Activated T-cell treated with anti-CD3 and anti-CD28 coated beads, Interleukin-2, amount 50 U/mL, for 72 hours (primary cell): ENCODE results near the gene NR2F2. TPM values are rescaled to one million over a fixed set of nuclear protein-coding genes. Genes with fewer than 3 reads are reported as not detected.
A peak's percentile ranks its signal among the peaks of the same experiment; 100 is the strongest.

Experiments used
- ATAC-seq, 2 donors: fragments of 150-1000 bp; cut with Tn5 transposase; replicated peaks in 1 of 2; 2 replicates each; pipeline ENCODE4 v1.10.0; 2021; ENCODE audit warnings: moderate library complexity in 2 of 2, mild to moderate bottlenecking in 1 of 2
- DNase-seq, 2 donors: peaks; one replicate each; pipeline ENCODE4 v3.0.0; 2021 to 2022; ENCODE audit warnings: mixed read lengths in 1 of 2
- H3K27ac Mint-ChIP-seq: one replicate; pipeline ENCODE4 v1.8.0; 2022; ENCODE audit warnings: mild to moderate bottlenecking, moderate library complexity, mixed read lengths
- H3K27me3 Mint-ChIP-seq: one replicate; pipeline ENCODE4 v1.8.0; 2022; ENCODE audit warnings: low read depth, mixed read lengths
- H3K36me3 Mint-ChIP-seq, 2 donors: one replicate each; pipeline ENCODE4 v1.8.0; 2022; ENCODE audit warnings: mixed read lengths in 2 of 2, mild to moderate bottlenecking in 1 of 2; ENCODE audit not compliant: insufficient read depth in 2 of 2
- H3K4me1 Mint-ChIP-seq: one replicate; pipeline ENCODE4 v1.8.0; 2022; ENCODE audit warnings: low read depth, mixed read lengths
- H3K4me3 Mint-ChIP-seq, 2 donors: one replicate each; pipeline ENCODE4 v1.8.0; 2022; ENCODE audit warnings: mild to moderate bottlenecking in 2 of 2, mixed read lengths in 2 of 2, moderate library complexity in 2 of 2
- H3K9me3 Mint-ChIP-seq, 2 donors: one replicate each; pipeline ENCODE4 v1.8.0; 2022; ENCODE audit warnings: mixed read lengths in 2 of 2
- total RNA-seq, 2 donors: library from RNA; stranded (reverse); gene quantifications; one replicate each; pipeline ENCODE4 v1.2.3, GENCODE V29; 2022

NR2F2 gene
- total RNA-seq, 2 donors from 2014 or later: not detected

- peaks cover 37% of the 10 kb centered on the region for H3K4me1 Mint-ChIP-seq
- peak overlapping the region; percentile 64 to 95 for H3K4me3 Mint-ChIP-seq
- peaks cover 8 to 12% of the 10 kb centered on the region in 2 donors for H3K36me3 Mint-ChIP-seq
- peaks cover 89% of the 10 kb centered on the region for H3K27me3 Mint-ChIP-seq
- no peak for ATAC-seq
- DNase-seq: no peak
- H3K9me3 Mint-ChIP-seq: peaks cover 2% of the 10 kb centered on the region in 2 donors
- H3K27ac Mint-ChIP-seq: no peak overlapping the region
Measured at GRCh38 chr15:96331144-96331944, 844 bp downstream of the NR2F2 start.

DNA sequence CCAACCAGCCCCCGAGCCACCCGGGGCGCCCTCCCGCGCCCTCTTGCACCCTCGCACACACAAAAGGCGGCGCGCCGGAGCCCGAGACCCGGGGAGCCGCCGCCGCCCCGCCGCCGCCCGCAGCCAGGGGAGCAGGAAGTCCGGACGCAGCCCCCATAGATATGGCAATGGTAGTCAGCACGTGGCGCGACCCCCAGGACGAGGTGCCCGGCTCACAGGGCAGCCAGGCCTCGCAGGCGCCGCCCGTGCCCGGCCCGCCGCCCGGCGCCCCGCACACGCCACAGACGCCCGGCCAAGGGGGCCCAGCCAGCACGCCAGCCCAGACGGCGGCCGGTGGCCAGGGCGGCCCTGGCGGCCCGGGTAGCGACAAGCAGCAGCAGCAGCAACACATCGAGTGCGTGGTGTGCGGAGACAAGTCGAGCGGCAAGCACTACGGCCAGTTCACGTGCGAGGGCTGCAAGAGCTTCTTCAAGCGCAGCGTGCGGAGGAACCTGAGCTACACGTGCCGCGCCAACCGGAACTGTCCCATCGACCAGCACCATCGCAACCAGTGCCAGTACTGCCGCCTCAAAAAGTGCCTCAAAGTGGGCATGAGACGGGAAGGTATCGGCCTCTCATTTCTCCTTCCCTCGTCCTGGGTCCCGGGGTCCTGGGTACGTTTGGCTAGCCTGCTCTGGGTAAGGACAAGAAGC lies 1.6 kb downstream of the NR2F2 start:
- peak overlapping the region; percentile 67 for H3K4me3 Mint-ChIP-seq
- no peak for DNase-seq
- peaks cover 89% of the 10 kb centered on the region for H3K27me3 Mint-ChIP-seq
- peaks cover 2% of the 10 kb centered on the region in 2 donors for H3K9me3 Mint-ChIP-seq
- H3K27ac Mint-ChIP-seq: no peak overlapping the region
- no peak for ATAC-seq
- peaks cover 8 to 12% of the 10 kb centered on the region in 2 donors for H3K36me3 Mint-ChIP-seq
- peaks cover 29% of the 10 kb centered on the region for H3K4me1 Mint-ChIP-seq

DNA sequence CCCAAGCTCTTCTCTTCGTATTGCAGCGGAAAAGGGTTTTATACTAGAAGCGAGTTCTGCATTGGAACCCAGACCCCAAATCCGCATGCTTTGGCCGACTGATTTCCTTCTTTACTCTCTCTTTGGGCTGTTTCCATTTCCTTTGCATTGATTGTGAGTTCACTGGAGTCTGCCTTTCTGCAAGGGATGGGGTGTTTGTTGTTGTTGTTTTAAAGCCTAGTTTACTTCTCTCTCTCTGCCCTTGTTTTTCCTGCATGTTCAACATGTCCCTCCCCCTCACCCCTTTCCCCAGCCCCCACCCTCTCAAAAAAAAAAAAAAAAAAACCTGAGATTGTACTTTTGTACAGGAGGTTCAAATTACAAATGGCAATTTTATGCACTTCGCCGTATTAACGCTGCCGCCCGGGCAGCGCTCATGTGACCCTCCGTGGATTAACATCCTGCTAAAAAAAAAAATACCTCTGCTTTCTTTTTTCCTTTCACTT lies 2.2 kb downstream of the NR2F2 start:
- Mint-ChIP-seq H3K27me3 (peaks cover 92% of the 10 kb centered on the region), H3K9me3 (peaks cover 2% of the 10 kb centered on the region in 2 donors), H3K4me3 (peak overlapping the region; percentile 18 to 67), H3K36me3 (peaks cover 8 to 12% of the 10 kb centered on the region in 2 donors), H3K27ac (no peak overlapping the region), H3K4me1 (peaks cover 27% of the 10 kb centered on the region)
- no peak for DNase-seq
- ATAC-seq: no peak

DNA sequence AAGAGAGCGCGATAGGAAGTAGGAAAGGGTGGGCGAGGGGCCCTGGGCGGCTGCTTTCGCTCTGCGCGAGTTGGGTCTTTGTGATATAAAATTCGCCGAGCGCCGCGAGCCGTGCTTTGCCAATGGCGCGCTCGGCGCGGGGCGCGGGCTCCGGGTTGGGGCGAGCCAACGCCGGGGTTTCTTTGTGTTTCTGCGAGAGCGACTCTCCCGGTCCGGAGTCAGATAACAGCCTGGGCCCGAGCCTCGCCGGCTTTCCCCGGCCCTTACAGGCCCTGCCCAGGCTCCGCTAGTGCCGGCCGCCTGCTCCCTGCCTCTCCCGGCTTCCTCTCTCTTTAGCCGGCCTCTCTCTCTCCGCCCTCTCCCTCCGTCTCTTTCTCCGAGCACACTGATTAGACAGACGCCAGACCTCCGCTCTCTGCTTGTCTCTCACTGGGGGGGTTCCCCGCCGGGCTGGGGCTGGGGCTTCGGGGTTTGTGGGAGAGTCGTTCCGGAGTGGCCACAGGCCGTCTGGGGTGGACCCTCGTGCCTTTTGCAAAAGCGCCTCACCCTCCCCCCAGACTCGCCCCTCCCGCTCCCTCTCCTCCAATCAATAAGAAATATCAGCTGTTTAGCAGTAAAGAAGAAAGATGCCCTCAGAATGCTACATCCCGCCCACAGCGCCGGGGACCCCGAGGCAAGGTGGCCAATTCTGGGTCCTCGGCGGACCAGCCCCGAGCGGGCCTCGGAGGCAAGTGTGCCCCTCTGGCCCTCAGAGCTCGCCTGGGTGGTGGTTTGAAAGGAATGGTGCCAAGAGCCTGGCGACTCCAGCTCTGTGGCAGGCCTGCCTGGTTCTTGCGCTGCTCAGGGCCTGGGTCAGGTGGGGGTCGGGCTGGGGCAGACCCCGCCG lies 2.9 kb downstream of the NR2F2 start:
- Mint-ChIP-seq H3K4me3 (peak overlapping the region; percentile 18 to 67), H3K36me3 (peaks cover 8 to 12% of the 10 kb centered on the region in 2 donors), H3K27ac (no peak overlapping the region)

DNA sequence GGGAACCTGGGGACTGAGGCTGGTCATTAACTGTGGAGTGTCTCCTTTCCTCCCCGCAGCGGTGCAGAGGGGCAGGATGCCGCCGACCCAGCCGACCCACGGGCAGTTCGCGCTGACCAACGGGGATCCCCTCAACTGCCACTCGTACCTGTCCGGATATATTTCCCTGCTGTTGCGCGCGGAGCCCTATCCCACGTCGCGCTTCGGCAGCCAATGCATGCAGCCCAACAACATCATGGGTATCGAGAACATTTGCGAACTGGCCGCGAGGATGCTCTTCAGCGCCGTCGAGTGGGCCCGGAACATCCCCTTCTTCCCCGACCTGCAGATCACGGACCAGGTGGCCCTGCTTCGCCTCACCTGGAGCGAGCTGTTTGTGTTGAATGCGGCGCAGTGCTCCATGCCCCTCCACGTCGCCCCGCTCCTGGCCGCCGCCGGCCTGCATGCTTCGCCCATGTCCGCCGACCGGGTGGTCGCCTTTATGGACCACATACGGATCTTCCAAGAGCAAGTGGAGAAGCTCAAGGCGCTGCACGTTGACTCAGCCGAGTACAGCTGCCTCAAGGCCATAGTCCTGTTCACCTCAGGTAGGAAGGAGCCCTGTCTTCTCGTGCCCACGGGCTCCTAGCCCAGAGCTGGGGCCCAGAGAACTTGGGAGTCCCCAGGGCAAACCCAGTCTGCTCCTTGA lies 3.7 kb downstream of the NR2F2 start:
- peaks cover 8 to 12% of the 10 kb centered on the region in 2 donors for H3K36me3 Mint-ChIP-seq

More for the DNA sequence above, 2.9 kb downstream of the NR2F2 start:
- DNase-seq (no peak), ATAC-seq (no peak)
- Mint-ChIP-seq H3K4me1 (peaks cover 27% of the 10 kb centered on the region), H3K27me3 (peaks cover 92% of the 10 kb centered on the region), H3K9me3 (peaks cover 2% of the 10 kb centered on the region in 2 donors)

DNA sequence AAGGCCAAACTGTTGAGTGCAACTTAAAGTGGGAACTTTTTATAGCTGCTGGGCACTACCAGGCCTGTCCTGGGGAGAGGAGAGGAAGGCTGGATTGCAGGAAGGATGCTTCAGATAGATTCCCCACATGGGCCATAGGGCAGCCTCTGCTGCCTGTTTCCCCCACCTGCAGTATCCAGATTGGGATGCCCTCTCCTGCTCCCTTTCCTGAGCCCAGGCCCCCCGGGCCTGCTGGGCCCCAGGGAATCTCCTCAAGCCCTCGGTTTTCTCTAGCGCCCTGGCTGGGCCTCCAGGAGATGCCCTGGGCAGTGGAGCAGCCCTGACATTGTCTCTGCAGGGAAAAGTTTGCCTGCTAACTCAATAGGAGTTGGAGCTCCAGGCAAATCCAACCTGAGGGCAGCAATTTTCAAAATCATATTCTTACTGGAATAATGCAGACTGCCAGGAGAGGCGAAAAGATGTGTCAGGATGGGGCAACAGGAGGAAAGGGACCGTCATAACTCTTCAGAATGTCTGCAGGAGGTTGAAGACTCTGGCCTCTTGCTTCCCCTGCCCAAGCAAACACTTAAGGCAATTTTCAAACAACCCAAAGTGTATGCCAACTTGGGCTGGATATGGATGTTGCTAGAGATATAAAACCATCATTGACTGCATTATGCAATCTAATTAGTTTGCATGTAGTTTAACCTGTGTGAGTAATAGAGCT lies 4.4 kb downstream of the NR2F2 start:
- no peak overlapping the region for H3K27ac Mint-ChIP-seq
- no peak overlapping the region for H3K4me3 Mint-ChIP-seq
- peaks cover 2% of the 10 kb centered on the region in 2 donors for H3K9me3 Mint-ChIP-seq
- ATAC-seq (no peak), DNase-seq (no peak)
- peaks cover 8 to 12% of the 10 kb centered on the region in 2 donors for H3K36me3 Mint-ChIP-seq
- peaks cover 89% of the 10 kb centered on the region for H3K27me3 Mint-ChIP-seq
- H3K4me1 Mint-ChIP-seq: peaks cover 21% of the 10 kb centered on the region

More for the DNA sequence above, 3.7 kb downstream of the NR2F2 start:
- Mint-ChIP-seq H3K27me3 (peaks cover 89% of the 10 kb centered on the region), H3K4me1 (peaks cover 27% of the 10 kb centered on the region), H3K4me3 (peak overlapping the region in 1 of 2 donors; percentile 67), H3K9me3 (peaks cover 2% of the 10 kb centered on the region in 2 donors), H3K27ac (no peak overlapping the region)
- no peak for DNase-seq
- no peak for ATAC-seq

GRCh38 chr15:96335411-96336024 lies 5.0 kb downstream of the NR2F2 start:
- ATAC-seq (no peak), DNase-seq (no peak)
- H3K36me3 Mint-ChIP-seq: peaks cover 5 to 13% of the 10 kb centered on the region in 2 donors
- no peak overlapping the region for H3K4me3 Mint-ChIP-seq
- H3K27ac Mint-ChIP-seq: no peak overlapping the region
- H3K9me3 Mint-ChIP-seq: peaks cover 2% of the 10 kb centered on the region in 2 donors
- peaks cover 89% of the 10 kb centered on the region for H3K27me3 Mint-ChIP-seq
- H3K4me1 Mint-ChIP-seq: peaks cover 22% of the 10 kb centered on the region

GRCh38 chr15:96336108-96336595 lies 5.7 kb downstream of the NR2F2 start:
- Mint-ChIP-seq H3K27me3 (peaks cover 87% of the 10 kb centered on the region), H3K27ac (no peak overlapping the region), H3K4me1 (peaks cover 19% of the 10 kb centered on the region), H3K36me3 (peaks cover 3 to 9% of the 10 kb centered on the region in 2 donors), H3K4me3 (no peak overlapping the region), H3K9me3 (peaks cover 2% of the 10 kb centered on the region in 2 donors)
- no peak for ATAC-seq
- DNase-seq: no peak

- peaks cover 88% of the 10 kb centered on the region for H3K27me3 Mint-ChIP-seq
- H3K27ac Mint-ChIP-seq: no peak overlapping the region
Measured at GRCh38 chr15:96336596-96337364, 6.3 kb downstream of the NR2F2 start.

GRCh38 chr15:96337365-96338023 lies 7.0 kb downstream of the NR2F2 start:
- peaks cover 2% of the 10 kb centered on the region in 2 donors for H3K9me3 Mint-ChIP-seq
- no peak for DNase-seq
- peaks cover 2 to 8% of the 10 kb centered on the region in 2 donors for H3K36me3 Mint-ChIP-seq
- peaks cover 23% of the 10 kb centered on the region for H3K4me1 Mint-ChIP-seq
- H3K27me3 Mint-ChIP-seq: peaks cover 93% of the 10 kb centered on the region
- no peak for ATAC-seq
- H3K4me3 Mint-ChIP-seq: no peak overlapping the region
- no peak overlapping the region for H3K27ac Mint-ChIP-seq

More at GRCh38 chr15:96336596-96337364, 6.3 kb downstream of the NR2F2 start:
- ATAC-seq (no peak), DNase-seq (no peak)
- Mint-ChIP-seq H3K4me1 (peaks cover 25% of the 10 kb centered on the region), H3K36me3 (peaks cover 3 to 9% of the 10 kb centered on the region in 2 donors), H3K4me3 (no peak overlapping the region), H3K9me3 (peaks cover 2% of the 10 kb centered on the region in 2 donors)
